ENCODE data around the gene PGAP2. TPM values are rescaled to one million over a fixed set of nuclear protein-coding genes. Genes with fewer than 3 reads are reported as not detected.

Gene PGAP2
- total and polyA plus RNA-seq, 9 donors, result 7.7 to 17.6 (median 13.1) TPM

DNA sequence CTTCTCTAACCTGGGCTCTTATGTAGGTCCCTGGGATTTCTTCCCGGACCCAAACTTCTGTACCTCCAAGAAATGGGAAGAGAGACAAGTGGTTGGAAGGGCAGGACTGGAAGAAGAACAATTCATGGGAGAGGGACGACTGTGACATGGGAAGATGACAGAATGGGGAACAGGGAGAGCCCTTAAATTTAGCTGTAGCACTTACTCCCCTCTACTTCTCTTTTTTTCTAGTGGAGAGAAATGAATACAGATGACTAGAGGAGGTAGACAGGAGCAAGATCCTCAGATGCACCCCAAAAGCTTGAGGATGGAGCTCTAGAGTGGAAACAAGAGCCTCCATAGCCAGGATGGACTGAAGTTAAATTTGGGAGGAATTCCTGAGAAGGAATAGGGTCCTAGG lies 30.1 kb downstream of the PGAP2 start:
- no peaks in the 10 kb centered on the region for H3K9me3 ChIP-seq
- TF ChIP-seq EP300 (IDR thresholded peaks at IDR 0.05) (no peak), CTCF (IDR thresholded peaks at IDR 0.05) (no peak), POLR2A (IDR thresholded peaks at IDR 0.05) (no peak)
- WGBS, 3 donors, result 81 to 95% (median 91%) methylated on average over 2 of the region's 2 CpGs
- peaks cover 19% of the 10 kb centered on the region for H3K4me1 ChIP-seq (ENCODE audit: insufficient read depth)
- H3K27ac ChIP-seq, result no peak overlapping the region
- H3K36me3 ChIP-seq, result no peaks in the 10 kb centered on the region
- no peak overlapping the region for H3K4me3 ChIP-seq
- no peak for DNase-seq
- intact Hi-C loops (cut with DNase I), result loop anchor here in 1 of 4 donors (5.0 kb wide), 1 partner anchor 41 kb away; the partner anchor contains the start of gene NUP98
- H3K27me3 ChIP-seq, result no peaks in the 10 kb centered on the region

DNA sequence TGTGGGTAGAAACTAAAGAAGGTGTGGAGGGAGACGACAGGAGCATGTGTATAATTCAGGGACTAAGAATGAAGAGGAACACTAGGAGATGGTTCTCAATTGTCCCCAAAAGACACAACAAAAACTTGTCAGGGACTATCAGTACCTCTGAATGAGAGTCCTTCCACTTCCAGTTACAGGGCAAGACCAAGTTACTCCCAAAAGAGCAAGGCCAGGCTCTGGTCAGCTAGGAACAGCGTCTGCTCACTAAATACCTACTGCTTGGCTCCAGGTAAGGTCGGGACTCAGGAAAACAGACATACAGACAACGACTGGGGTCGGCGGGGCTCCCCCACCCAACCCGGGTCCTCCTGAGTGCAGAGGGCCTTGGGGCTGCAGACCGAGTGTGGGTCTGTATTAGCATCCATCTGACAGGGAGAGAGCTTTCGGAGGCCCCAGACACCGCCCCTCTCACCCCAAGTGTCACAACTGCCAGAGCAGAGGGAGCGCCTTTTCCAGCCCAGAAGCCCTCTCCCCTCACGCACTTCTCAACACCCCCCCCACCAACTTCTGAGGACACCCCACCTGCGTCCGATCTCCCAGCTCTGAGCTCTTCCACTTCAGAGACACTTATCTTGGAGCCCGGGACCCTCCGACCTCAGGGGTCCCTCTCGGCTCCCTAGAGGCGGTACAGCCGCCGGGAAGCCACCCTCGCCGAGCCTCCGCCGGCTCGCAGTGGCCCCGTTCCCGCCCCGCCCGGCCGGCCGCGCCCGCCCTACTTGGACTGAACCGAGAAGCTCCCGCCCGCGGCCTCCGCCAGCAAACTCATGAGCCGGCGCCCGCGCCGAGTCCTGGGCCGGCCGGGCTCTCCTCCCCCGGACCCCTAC lies 31.9 kb downstream of the PGAP2 start:
- Histone ChIP-seq H3K27ac (peak overlapping the region; percentile 92 to 96), H3K36me3 (no peaks in the 10 kb centered on the region), H3K4me3 (peak overlapping the region; percentile 96), H3K27me3 (no peaks in the 10 kb centered on the region), H3K9me3 (no peaks in the 10 kb centered on the region), H3K4me1 (ENCODE audit: insufficient read depth) (peaks cover 17% of the 10 kb centered on the region)
- intact Hi-C loops (cut with DNase I), result loop anchor here in 2 of 4 donors (5.0 to 10.0 kb wide), 2 partner anchors 43 to 45 kb away; partner anchors contain the start of gene NUP98 (in 2 of the 2)
- WGBS, 3 donors, result 1 to 3% (median 3%) methylated on average over 20 to 46 of the region's 46 CpGs
- DNase-seq, result peak in 2 of 5 donors; percentile 42 to 47
- TF ChIP-seq POLR2A (IDR thresholded peaks at IDR 0.05), result no peak
- TF ChIP-seq CTCF (IDR thresholded peaks at IDR 0.05), result no peak
- no peak for TF ChIP-seq EP300 (IDR thresholded peaks at IDR 0.05)

DNA sequence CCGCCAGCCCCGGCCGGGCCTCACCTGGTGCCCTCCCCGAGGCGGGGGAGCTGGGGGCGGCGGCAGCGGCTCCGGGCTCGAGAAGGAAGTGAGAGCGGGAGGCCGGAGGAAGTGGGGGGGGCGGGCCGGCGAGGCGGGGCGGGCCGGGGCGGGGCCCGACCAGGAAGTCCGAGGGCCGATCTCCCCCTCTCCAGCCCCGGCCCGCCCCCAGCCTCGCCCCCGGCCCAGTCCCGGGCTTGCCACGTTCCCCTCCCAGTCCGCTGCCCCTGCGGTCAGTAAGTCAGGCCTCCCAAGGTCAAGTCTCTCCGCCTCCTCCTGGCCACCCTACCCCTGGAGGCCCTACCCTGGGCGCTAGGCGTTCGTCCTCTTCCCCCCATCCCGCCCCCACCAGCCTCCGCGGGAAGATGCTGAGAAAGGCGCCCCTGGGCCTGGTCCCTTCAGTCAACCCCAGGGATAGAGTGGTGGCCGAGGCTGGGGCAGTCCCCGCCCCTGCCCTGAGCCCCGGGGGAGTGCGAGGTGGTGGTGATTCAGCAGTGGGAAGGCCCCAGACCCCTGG lies 32.6 kb downstream of the PGAP2 start, which contains the start of gene RHOG:
Gene RHOG (minus strand): TSS at position 90 of the 556 bp plus-strand sequence. CDS start 12,821 bp downstream, outside the sequence.
- Histone ChIP-seq H3K4me1 (ENCODE audit: insufficient read depth) (peaks cover 12% of the 10 kb centered on the region), H3K4me3 (peak within 1 kb of the TSS; percentile 96), H3K27ac (peak within 1 kb of the TSS; percentile 92 to 96), H3K27me3 (no peaks in the 10 kb centered on the region), H3K36me3 (no peaks in the 10 kb centered on the region), H3K9me3 (no peaks in the 10 kb centered on the region)
- no peak for TF ChIP-seq CTCF (IDR thresholded peaks at IDR 0.05)
- no peak for TF ChIP-seq EP300 (IDR thresholded peaks at IDR 0.05)
- TF ChIP-seq POLR2A (IDR thresholded peaks at IDR 0.05), result no peak
- intact Hi-C loops (cut with DNase I), result loop anchor here in 2 of 4 donors (5.0 to 10.0 kb wide), 2 partner anchors 44 to 46 kb away; partner anchors contain the start of gene NUP98 (in 2 of the 2)
- peak; percentile 85 to 88 (median 87) for DNase-seq
- 0 to 1% (median 1%) methylated on average over 16 to 40 of the region's 42 CpGs for WGBS, 3 donors

All from ovary (tissue), 9 donors.